GM19438 (cell line): Measurements from ENCODE around the gene MMEL1.

ENCODE experiments used
- ATAC-seq: cut with Tn5 transposase; IDR thresholded peaks from one replicate; pipeline ENCODE4 v1.9.1; 2021; ENCODE audit warnings: low read depth; ENCODE audit not compliant: unreplicated experiment

Gene MMEL1

DNA sequence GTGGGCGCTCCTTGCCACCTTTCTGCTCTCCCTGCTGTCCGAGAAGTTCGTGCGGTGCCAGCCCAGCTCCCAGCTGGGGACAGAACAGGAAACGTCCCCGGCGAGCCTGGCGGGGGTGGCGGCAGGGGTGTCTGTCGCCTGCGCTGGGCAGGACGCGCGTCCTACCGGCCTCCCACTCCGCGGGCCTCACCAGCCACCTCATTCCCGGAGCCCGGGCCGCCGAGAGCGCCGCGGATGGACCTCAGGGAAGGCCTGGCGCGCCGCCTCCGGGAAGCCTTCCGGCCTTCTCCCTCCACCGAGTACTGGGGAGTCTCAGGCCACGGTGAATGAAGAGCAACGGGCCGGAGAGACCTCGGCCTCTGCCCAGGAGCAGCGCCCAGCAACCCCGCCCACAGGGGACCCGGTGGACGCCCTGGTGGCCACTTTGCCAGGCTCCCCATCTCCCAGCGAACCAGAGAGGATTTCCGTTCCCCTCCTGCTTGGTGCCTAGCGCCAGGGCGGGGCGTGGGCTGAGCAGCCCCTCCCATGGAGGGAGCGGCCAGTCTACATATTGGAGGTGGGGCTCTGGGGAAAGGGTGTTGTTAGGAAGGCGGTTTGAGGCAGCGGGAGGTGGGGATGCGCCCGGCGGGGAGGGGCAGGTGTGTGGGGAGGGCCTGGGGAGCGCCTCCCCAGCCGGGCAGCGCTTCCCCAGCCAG, 86.2 kb downstream of the MMEL1 start:
- ATAC-seq = no peak

DNA sequence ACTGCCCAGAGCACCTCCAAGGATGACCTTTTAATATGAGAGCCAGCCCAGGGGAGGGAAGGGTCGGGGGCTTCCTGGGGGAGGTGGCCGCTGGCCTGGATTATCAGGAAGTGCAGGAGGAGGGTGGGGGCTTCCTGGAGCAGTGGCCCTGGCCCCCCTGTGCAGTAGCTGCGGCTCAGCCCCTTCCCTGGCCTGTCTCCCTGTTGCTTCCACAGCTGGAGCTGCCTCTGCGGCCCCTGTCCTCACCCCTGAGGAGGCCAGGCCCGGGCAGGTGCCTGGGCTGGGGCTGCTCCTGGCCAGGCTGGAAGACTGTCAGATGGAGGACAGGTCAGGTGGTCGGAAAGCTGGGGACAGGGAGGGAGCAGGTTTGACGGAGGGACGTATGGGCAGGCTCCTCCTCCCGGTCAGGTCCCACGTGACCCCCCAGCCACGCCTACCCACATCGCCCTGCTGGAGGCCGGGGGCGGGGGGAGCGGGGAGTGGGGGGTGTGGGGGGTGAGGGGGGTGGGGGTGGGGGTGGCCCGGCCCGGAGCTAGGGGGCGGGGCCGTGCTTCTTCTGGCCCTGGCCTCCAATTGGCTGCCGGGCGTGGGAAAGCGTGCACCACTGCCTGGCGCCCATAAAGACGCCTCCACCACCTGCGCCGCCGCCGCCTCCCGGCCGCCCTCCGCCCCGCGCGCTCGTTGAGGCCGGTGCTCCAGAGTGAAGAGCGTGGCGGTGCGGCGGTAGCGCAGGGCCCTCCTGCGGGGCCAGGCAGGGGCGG, 86.9 kb downstream of the MMEL1 start:
- no peak for ATAC-seq

DNA sequence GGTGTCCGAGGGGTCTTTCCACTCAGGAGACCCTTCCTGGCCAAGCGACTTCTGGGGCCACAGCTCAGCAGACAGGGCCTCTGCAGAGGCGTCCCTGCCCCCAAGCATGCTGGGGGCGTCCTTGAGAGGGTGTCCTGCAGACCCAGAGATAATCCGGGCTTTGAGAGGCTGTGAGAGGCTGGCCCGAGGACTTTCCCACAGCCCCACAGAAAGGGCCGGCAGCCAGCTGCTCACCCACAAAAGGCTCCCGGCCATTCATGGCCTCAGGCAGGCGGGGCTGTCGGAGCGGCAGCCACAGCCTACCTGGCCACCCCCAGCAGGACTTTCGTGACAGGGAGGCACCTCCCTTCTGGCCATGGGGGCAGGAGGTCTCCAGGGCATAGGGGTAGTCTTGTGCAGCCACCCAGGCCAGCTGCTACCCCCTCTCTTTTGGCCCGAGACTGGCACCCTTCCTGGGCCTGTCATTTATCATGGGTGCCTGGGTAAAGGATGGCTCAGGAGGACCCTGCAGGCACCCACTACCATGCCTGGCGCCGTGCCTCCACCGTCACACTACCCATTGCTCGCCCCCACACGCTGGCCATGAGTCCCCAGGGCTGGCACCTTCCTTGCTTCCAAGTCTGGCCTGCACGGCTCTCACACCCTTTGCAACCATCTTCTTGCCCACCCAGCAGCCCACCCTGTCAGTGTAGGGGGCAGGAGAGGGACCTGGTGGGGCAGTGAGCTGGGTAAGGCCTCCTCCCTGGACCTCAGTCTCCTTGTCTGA, 87.8 kb downstream of the MMEL1 start:
- ATAC-seq = no peak

DNA sequence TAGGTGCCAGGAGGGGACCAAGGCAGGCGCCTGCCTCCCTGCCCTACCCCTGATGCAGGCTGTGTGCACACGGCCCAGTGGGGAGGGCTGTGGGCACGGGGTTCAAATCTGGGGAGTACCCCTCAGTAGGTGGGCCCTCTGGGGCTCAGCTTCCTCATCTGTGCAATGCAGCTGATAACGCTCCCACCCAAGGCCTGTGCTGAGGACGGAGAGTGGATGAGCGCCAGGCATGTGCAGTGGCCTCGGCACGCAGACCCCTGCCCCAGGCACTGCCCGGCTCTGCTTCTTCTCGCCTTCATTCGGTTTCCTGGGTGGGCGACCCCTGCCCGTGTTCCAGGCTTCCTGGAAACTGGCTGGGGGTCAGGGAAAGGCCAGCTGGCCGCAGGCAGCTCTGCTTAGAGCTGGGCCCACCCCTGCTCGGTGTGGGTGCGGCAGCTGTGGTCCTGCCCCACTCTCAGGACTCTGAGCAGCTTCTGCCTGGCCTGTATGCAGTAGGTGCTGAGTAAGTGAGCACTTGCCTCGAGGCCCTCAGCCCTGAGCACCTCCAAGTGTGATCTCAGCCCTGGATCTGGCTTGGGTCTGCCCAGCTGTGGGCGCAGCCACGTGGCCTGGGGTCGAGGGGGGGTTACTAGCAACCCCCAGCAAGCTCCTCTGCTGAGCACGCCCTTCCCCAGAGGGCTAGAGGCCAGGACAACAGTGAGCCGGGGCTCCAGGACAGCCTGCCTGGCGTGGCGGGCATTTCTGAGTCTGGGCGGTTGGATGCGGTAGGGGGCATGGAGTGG, 88.5 kb downstream of the MMEL1 start:
- ATAC-seq = no peak

DNA sequence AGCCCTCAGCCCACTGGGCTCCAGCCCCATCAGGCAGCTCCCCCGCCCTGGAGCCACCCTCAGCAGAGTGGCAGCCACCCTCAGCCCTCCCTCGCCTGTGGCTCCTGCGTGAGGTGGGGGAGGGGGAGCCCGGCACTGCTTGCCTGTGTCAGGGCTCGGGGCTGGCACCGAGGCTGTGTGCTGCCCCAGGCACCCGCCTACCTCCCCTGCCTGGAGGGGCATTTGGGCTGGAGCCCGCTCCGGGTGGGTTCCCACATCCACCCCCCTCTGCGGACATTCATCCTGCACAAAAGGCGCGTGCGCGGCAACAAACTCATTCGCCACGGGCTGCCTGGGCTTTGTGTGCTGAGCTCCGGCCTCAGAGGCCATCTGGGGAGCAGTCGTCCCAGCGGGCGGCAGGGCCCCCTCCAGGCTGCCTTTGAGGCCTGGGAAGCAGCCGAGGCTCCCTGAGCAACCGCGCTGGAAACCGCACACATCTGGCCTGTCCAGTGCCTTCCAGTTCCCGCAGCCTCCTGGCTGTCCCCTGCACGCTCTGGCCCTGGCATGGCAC, 89.2 kb downstream of the MMEL1 start:
- no peak for ATAC-seq

DNA sequence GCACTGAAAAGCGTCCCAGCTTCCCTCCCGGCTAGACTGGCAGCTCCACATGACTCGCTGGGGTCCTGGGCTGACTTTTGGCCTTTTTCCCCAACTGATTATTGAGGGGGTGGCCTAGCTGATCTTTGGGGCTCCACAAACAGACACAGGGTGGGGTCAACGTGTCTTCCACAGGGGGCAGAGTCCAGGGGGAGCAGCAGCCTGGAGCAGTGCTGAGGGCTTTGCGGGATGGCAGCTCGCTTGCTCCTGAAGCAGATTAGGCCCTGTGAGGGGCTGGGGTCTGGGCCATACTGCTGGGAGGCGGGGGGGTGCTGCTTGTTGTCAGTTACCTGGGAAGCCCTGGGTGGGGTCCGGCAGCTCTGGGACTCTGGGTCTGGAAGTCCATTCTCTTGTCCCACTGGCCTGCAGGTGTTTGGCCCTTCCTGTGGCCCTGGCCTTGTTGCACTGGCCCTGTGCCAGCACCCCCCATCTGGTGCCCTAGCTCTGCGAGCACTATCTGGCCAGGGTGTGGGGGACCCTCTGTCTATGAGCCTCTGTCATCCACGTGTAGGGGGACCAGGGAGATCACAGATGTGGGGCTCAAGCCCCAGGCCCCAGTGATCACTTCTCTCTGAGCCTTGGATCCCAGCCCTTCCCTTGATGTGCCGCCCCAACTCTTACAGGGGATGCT, 90.4 kb downstream of the MMEL1 start:
- ATAC-seq = no peak

DNA sequence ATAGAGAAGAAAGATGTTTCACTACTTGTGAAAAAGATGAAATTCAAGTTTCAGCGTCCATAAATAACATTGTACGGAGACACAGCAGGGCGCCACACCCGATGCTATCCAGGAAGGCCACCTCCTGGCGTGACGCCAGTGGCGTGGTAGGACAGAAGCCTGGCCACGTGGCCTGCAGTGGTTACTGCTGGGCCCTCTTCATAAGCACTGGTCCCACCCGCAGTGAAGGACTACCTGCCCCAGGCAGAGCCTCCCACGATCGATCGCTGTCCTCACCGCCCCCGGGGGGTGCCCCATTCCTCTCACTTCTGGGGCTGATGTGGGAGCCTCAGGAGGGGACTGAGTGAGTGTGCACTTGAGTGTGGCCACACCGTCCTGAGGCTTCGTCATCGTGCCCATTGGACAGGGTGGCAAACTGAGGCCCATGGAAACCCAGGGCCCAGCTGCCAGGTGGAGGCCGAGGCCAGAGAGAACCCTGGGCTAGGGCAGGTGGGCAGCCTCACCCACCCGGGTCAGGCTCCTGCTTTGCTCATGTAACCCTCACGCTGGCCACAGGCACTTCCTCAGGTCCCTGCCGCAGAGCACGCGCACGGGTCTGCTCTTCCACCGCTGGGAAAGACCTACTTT, 91.1 kb downstream of the MMEL1 start:
- ATAC-seq = no peak

DNA sequence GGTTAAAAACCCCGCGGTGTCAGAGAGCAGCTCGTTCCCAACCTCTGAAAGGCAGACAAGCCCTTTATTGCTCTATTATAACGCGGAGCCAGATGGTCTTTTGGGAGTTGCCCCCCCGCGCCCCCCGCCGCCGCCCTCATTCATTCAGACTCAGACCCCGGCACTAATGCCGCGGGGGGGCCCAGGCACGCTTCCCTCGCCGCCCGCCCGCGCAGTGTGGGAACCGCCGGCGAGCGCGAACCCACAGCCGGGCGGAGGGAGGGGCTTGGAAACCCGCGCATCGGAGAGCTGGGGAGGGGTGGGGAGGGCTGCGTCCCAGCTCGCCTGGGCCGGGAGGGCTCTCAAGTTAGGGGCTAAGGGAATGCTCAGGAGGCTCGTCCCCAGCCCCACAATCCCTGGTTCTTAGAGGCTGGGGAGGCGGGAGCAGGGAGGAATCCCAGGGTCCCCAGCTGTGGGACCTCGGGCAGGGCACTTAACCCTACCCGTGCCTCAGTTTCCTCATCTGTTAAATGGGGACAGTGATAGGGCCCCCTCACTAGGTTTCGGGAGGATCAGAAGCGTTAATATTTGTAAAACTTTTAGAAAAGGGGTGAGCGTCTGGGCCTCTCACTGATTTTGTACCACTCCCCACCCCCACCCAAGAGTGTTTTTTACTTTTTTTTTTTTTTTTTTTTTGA, 91.9 kb downstream of the MMEL1 start:
- ATAC-seq = no peak
